WTC11 (cell line): ENCODE results near the gene MORN5. TPM values are rescaled to one million over a fixed set of nuclear protein-coding genes. Genes with fewer than 3 reads are reported as not detected.

Source experiments
- ATAC-seq: fragments of 200-7000 bp; cut with Tn5 transposase; 2 replicates; pipeline ENCODE4 v1.10.0; 2021; ENCODE audit warnings: mild to moderate bottlenecking, moderate library complexity
- CTCF ChIA-PET: fragments of 300-600 bp; sonication (Branson Sonifier 250); formaldehyde crosslinking; loops from one replicate; lab custom pipeline; 2021; ENCODE audit warnings: antibody characterized with exemption; lab: Charles Lee
- POLR2A ChIA-PET: fragments of 350-600 bp; sonication (Branson Sonifier 250); formaldehyde crosslinking; loops from one replicate; lab custom pipeline; 2021; ENCODE audit warnings: antibody characterized with exemption; lab: Charles Lee
- DNase-seq: peaks from one replicate; pipeline ENCODE4 v3.0.0; 2021; ENCODE audit warnings: low spot score
- H3K27ac Mint-ChIP-seq: 2 replicates; pipeline ENCODE4 v1.8.0; 2021; ENCODE audit warnings: mixed read lengths
- H3K27me3 Mint-ChIP-seq: 2 replicates; pipeline ENCODE4 v1.8.0; 2021; ENCODE audit warnings: low read depth, mild to moderate bottlenecking, moderate library complexity, mixed read lengths
- H3K36me3 Mint-ChIP-seq: 2 replicates; pipeline ENCODE4 v1.8.0; 2021; ENCODE audit warnings: mixed read lengths
- H3K4me1 Mint-ChIP-seq: 2 replicates; pipeline ENCODE4 v1.8.0; 2022; ENCODE audit warnings: mixed read lengths
- H3K4me3 Mint-ChIP-seq: 2 replicates; pipeline ENCODE4 v1.8.0; 2021; ENCODE audit warnings: mild to moderate bottlenecking, moderate library complexity, mixed read lengths
- H3K9me3 Mint-ChIP-seq: 2 replicates; pipeline ENCODE4 v1.8.0; 2021; ENCODE audit warnings: mixed read lengths
- CREB1 ChIP-seq: sonication (generic); formaldehyde crosslinking; IDR thresholded peaks from 2 replicates; pipeline ENCODE4 v1.8.0; 2023; ENCODE audit warnings: mild to moderate bottlenecking, missing genetic modification reagents
- CREM ChIP-seq: sonication (generic); formaldehyde crosslinking; IDR thresholded peaks from 2 replicates; pipeline ENCODE4 v1.8.1; 2022; ENCODE audit warnings: mild to moderate bottlenecking, missing genetic modification reagents, moderate library complexity
- ETV6 ChIP-seq: sonication (generic); formaldehyde crosslinking; IDR thresholded peaks from 2 replicates; pipeline ENCODE4 v1.8.1; 2022; ENCODE audit warnings: mild to moderate bottlenecking, missing genetic modification reagents
- FOXK1 ChIP-seq: sonication (generic); formaldehyde crosslinking; IDR thresholded peaks from 2 replicates; pipeline ENCODE4 v1.8.0; 2022; ENCODE audit warnings: mild to moderate bottlenecking, moderate library complexity, missing genetic modification reagents
- JAZF1 ChIP-seq: fragments of 250-450 bp; sonication (Bioruptor Pico); IDR thresholded peaks from 2 replicates; pipeline ENCODE4 v1.9.0; 2021; ENCODE audit warnings: moderate library complexity, mild to moderate bottlenecking, inconsistent platforms
- KAT7 ChIP-seq: sonication (generic); formaldehyde crosslinking; IDR thresholded peaks from 2 replicates; pipeline ENCODE4 v1.8.1; 2023; ENCODE audit warnings: missing genetic modification reagents, mild to moderate bottlenecking, borderline replicate concordance
- MXD4 ChIP-seq: fragments of 250-450 bp; sonication (Bioruptor Pico); IDR thresholded peaks from 2 replicates; pipeline ENCODE4 v1.8.0; 2021; ENCODE audit warnings: mild to moderate bottlenecking, moderate library complexity, borderline replicate concordance
- NFATC4 ChIP-seq: fragments of 250-450 bp; sonication (Bioruptor Pico); IDR thresholded peaks from 2 replicates; pipeline ENCODE4 v1.9.0; 2021; ENCODE audit warnings: mild to moderate bottlenecking
- NFYB ChIP-seq: sonication (generic); formaldehyde crosslinking; conservative IDR thresholded peaks from 2 replicates; pipeline ENCODE4 v1.8.0; 2022; ENCODE audit warnings: low read depth, missing genetic modification reagents
- OVOL2 ChIP-seq: fragments of 250-450 bp; sonication (Bioruptor Pico); IDR thresholded peaks from 2 replicates; pipeline ENCODE4 v1.9.0; 2021; ENCODE audit warnings: mild to moderate bottlenecking, borderline replicate concordance
- PRRX2 ChIP-seq: fragments of 250-450 bp; sonication (Bioruptor Pico); IDR thresholded peaks from 2 replicates; pipeline ENCODE4 v1.8.0; 2021; ENCODE audit warnings: mild to moderate bottlenecking
- RELA ChIP-seq: sonication (generic); formaldehyde crosslinking; IDR thresholded peaks from 2 replicates; pipeline ENCODE4 v1.8.1; 2022; ENCODE audit warnings: missing genetic modification reagents, mild to moderate bottlenecking, borderline replicate concordance
- SMAD3 ChIP-seq: sonication (generic); formaldehyde crosslinking; IDR thresholded peaks from 2 replicates; pipeline ENCODE4 v1.8.0; 2022; ENCODE audit warnings: missing genetic modification reagents, mild to moderate bottlenecking, borderline replicate concordance
- SMAD4 ChIP-seq: sonication (generic); formaldehyde crosslinking; IDR thresholded peaks from 2 replicates; pipeline ENCODE4 v1.8.0; 2022; ENCODE audit warnings: mild to moderate bottlenecking, missing genetic modification reagents
- SOX15 ChIP-seq: fragments of 250-450 bp; sonication (Bioruptor Pico); IDR thresholded peaks from 2 replicates; pipeline ENCODE4 v1.9.0; 2021; ENCODE audit warnings: mild to moderate bottlenecking
- TCF7 ChIP-seq: sonication (generic); formaldehyde crosslinking; IDR thresholded peaks from 2 replicates; pipeline ENCODE4 v1.8.0; 2022; ENCODE audit warnings: mild to moderate bottlenecking, low read depth, missing genetic modification reagents, moderate library complexity
- TEAD1 ChIP-seq: sonication (generic); formaldehyde crosslinking; IDR thresholded peaks from 2 replicates; pipeline ENCODE4 v1.8.0; 2022; ENCODE audit warnings: mild to moderate bottlenecking, missing genetic modification reagents
- ZNF138 ChIP-seq: sonication (generic); formaldehyde crosslinking; conservative IDR thresholded peaks from 2 replicates; pipeline ENCODE4 v1.8.1; 2022; ENCODE audit warnings: mild to moderate bottlenecking, moderate library complexity, missing genetic modification reagents
- ZNF396 ChIP-seq: fragments of 250-450 bp; sonication (Bioruptor Pico); IDR thresholded peaks from 2 replicates; pipeline ENCODE4 v1.8.0; 2021; ENCODE audit warnings: mild to moderate bottlenecking, moderate library complexity, borderline replicate concordance
- ZNF416 ChIP-seq: fragments of 250-450 bp; sonication (Bioruptor Pico); IDR thresholded peaks from 2 replicates; pipeline ENCODE4 v1.9.0; 2021; ENCODE audit warnings: mild to moderate bottlenecking, inconsistent platforms
- total RNA-seq: library from RNA; stranded (reverse); gene quantifications from 3 replicates; pipeline ENCODE4 v1.2.3, GENCODE V29; 2021
- TF ChIP-seq, protein P1 (sequence below): sonication (generic); formaldehyde crosslinking; IDR thresholded peaks from 2 replicates; pipeline ENCODE4 v1.8.0; 2022; ENCODE audit warnings: mild to moderate bottlenecking, missing genetic modification reagents
- TF ChIP-seq, protein P2 (sequence below): sonication (generic); formaldehyde crosslinking; IDR thresholded peaks from 2 replicates; pipeline ENCODE4 v1.8.1; 2022; ENCODE audit warnings: mild to moderate bottlenecking, missing genetic modification reagents, moderate library complexity, borderline replicate concordance
- TF ChIP-seq, protein P3 (sequence below): sonication (generic); formaldehyde crosslinking; conservative IDR thresholded peaks from 2 replicates; pipeline ENCODE4 v1.8.1; 2022; ENCODE audit warnings: mild to moderate bottlenecking, missing genetic modification reagents
- TF ChIP-seq, protein P4 (sequence below): fragments of 200-600 bp; IDR thresholded peaks from 2 replicates; pipeline ENCODE4 v1.8.0; 2022; ENCODE audit warnings: antibody characterized with exemption
- TF ChIP-seq, protein P5 (sequence below): fragments of 250-450 bp; sonication (Bioruptor Pico); IDR thresholded peaks from 2 replicates; pipeline ENCODE4 v1.8.0; 2021; ENCODE audit warnings: mild to moderate bottlenecking
- TF ChIP-seq, protein P6 (sequence below): sonication (generic); formaldehyde crosslinking; IDR thresholded peaks from 2 replicates; pipeline ENCODE4 v1.8.0; 2022; ENCODE audit warnings: mild to moderate bottlenecking, missing genetic modification reagents
- TF ChIP-seq, protein P7 (sequence below): fragments of 250-450 bp; sonication (Bioruptor Pico); IDR thresholded peaks from 2 replicates; pipeline ENCODE4 v1.9.0; 2021; ENCODE audit warnings: mild to moderate bottlenecking

The MORN5 gene
- total RNA-seq, 1 experiment from 2014 or later: not detected

DNA sequence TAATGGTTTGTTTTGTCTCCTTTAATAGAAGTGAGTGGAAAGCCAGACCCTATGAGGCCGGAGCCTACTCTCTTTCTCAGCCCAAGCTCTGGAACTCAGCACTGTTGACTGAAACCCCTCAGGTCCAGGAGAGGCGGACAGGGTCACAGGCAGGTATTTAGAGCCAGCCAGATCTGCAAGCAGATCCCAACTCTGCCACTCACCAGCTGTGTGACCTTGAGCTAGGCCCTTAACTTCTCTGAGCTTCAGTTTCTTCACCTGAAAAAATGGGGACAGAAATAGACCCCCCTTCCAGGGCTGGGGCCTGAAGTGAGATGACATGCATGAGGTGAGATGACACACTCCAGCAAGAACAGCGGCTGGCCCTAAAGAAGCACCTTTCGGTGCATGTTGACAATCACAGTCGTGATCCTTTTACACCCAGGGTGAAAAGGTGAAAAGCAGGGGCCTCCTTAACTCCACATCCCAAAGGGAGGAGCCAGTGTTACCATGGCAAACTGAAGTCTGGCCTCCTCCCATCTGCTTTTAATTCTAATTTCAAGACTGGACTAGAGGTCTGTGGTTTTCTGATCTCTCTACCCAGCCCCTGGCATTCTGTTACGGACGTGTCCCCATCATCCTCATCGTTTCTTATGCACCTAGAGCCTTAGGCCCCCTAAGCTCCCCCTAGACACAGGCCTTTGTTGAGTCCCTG lies 27.2 kb downstream of the MORN5 start:
- DNase-seq (no peak), ATAC-seq (no peak)
- ChIA-PET POLR2A (no interaction called here), CTCF (interaction anchor here (1.0 to 2.8 kb wide), 12 partner anchors 10 to 164 kb away, joined by 3 to 13 read pairs (median 4); no protein-coding TSS in a partner anchor)
- TF ChIP-seq ZNF138 (CRISPR knock-in tag): no peak
- TF ChIP-seq ZNF416 (CRISPR knock-in tag): no peak
- no peak for TF ChIP-seq SMAD4
- no peak for TF ChIP-seq NFYB (CRISPR knock-in tag)
- TF ChIP-seq, protein P1, sequence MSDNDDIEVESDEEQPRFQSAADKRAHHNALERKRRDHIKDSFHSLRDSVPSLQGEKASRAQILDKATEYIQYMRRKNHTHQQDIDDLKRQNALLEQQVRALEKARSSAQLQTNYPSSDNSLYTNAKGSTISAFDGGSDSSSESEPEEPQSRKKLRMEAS (CRISPR knock-in tag): no peak
- no peak for TF ChIP-seq RELA (CRISPR knock-in tag)
- TF ChIP-seq MXD4 (CRISPR knock-in tag): no peak
- TF ChIP-seq, protein P2, sequence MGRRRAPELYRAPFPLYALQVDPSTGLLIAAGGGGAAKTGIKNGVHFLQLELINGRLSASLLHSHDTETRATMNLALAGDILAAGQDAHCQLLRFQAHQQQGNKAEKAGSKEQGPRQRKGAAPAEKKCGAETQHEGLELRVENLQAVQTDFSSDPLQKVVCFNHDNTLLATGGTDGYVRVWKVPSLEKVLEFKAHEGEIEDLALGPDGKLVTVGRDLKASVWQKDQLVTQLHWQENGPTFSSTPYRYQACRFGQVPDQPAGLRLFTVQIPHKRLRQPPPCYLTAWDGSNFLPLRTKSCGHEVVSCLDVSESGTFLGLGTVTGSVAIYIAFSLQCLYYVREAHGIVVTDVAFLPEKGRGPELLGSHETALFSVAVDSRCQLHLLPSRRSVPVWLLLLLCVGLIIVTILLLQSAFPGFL (CRISPR knock-in tag): no peak
- TF ChIP-seq, protein P3, sequence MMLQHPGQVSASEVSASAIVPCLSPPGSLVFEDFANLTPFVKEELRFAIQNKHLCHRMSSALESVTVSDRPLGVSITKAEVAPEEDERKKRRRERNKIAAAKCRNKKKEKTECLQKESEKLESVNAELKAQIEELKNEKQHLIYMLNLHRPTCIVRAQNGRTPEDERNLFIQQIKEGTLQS (CRISPR knock-in tag): no peak
- TF ChIP-seq ZNF396: no peak
- no peak for TF ChIP-seq ETV6
- TF ChIP-seq FOXK1: no peak
- no peak for TF ChIP-seq NFATC4 (CRISPR knock-in tag)
- no peak for TF ChIP-seq SOX15
- no peak for TF ChIP-seq OVOL2 (CRISPR knock-in tag)
- no peak for TF ChIP-seq SMAD3
- TF ChIP-seq TEAD1 (CRISPR knock-in tag): no peak
- Mint-ChIP-seq H3K36me3 (no peaks in the 10 kb centered on the region), H3K4me3 (no peak overlapping the region), H3K4me1 (peaks cover 5% of the 10 kb centered on the region; the same call in 1 of the 2 replicates), H3K27me3 (no peaks in the 10 kb centered on the region; the same call in 1 of the 2 replicates), H3K9me3 (no peaks in the 10 kb centered on the region), H3K27ac (no peak overlapping the region)

DNA sequence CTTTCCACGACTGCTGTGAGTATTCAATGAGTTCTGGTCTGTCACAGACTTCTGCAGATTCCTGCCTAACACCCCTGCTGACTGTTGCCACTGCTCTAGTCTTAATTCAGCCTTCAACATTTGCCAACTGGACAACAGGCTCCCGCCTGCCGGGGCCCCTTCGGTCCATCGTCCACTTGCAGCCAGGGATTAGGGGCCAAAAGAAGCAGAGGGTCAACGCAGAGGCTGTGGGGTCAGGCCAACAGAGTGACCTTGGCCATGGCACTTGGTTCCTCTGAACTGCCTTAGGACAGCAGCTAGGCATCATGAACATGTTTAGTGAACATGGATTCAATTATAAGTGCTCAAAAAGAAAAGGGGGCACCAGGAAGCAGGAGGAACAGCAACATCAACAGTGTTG lies 28.7 kb downstream of the MORN5 start:
- Mint-ChIP-seq H3K4me1 (peaks cover 16% of the 10 kb centered on the region), H3K9me3 (no peaks in the 10 kb centered on the region), H3K4me3 (no peak overlapping the region), H3K36me3 (no peaks in the 10 kb centered on the region), H3K27me3 (no peaks in the 10 kb centered on the region), H3K27ac (no peak overlapping the region)
- ATAC-seq: no peak
- ChIA-PET POLR2A (no interaction called here), CTCF (interaction anchor here (1.5 to 2.8 kb wide), 2 partner anchors 64 to 162 kb away, joined by 5 to 13 read pairs; no protein-coding TSS in a partner anchor)
- no peak for DNase-seq
- no peak for TF ChIP-seq CREM (CRISPR knock-in tag)
- TF ChIP-seq, protein P4, sequence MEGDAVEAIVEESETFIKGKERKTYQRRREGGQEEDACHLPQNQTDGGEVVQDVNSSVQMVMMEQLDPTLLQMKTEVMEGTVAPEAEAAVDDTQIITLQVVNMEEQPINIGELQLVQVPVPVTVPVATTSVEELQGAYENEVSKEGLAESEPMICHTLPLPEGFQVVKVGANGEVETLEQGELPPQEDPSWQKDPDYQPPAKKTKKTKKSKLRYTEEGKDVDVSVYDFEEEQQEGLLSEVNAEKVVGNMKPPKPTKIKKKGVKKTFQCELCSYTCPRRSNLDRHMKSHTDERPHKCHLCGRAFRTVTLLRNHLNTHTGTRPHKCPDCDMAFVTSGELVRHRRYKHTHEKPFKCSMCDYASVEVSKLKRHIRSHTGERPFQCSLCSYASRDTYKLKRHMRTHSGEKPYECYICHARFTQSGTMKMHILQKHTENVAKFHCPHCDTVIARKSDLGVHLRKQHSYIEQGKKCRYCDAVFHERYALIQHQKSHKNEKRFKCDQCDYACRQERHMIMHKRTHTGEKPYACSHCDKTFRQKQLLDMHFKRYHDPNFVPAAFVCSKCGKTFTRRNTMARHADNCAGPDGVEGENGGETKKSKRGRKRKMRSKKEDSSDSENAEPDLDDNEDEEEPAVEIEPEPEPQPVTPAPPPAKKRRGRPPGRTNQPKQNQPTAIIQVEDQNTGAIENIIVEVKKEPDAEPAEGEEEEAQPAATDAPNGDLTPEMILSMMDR: no peak
- TF ChIP-seq, protein P5, sequence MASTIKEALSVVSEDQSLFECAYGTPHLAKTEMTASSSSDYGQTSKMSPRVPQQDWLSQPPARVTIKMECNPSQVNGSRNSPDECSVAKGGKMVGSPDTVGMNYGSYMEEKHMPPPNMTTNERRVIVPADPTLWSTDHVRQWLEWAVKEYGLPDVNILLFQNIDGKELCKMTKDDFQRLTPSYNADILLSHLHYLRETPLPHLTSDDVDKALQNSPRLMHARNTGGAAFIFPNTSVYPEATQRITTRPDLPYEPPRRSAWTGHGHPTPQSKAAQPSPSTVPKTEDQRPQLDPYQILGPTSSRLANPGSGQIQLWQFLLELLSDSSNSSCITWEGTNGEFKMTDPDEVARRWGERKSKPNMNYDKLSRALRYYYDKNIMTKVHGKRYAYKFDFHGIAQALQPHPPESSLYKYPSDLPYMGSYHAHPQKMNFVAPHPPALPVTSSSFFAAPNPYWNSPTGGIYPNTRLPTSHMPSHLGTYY (CRISPR knock-in tag): no peak
- TF ChIP-seq, protein P6, sequence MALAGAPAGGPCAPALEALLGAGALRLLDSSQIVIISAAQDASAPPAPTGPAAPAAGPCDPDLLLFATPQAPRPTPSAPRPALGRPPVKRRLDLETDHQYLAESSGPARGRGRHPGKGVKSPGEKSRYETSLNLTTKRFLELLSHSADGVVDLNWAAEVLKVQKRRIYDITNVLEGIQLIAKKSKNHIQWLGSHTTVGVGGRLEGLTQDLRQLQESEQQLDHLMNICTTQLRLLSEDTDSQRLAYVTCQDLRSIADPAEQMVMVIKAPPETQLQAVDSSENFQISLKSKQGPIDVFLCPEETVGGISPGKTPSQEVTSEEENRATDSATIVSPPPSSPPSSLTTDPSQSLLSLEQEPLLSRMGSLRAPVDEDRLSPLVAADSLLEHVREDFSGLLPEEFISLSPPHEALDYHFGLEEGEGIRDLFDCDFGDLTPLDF (CRISPR knock-in tag): no peak
- no peak for TF ChIP-seq PRRX2 (CRISPR knock-in tag)
- TF ChIP-seq, protein P7, sequence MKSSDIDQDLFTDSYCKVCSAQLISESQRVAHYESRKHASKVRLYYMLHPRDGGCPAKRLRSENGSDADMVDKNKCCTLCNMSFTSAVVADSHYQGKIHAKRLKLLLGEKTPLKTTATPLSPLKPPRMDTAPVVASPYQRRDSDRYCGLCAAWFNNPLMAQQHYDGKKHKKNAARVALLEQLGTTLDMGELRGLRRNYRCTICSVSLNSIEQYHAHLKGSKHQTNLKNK (CRISPR knock-in tag): no peak
- no peak for TF ChIP-seq TCF7 (CRISPR knock-in tag)
- TF ChIP-seq CREB1 (CRISPR knock-in tag): no peak
- TF ChIP-seq JAZF1 (CRISPR knock-in tag): no peak
- no peak for TF ChIP-seq KAT7 (CRISPR knock-in tag)
- TF ChIP-seq NFATC4 (CRISPR knock-in tag): no peak
- TF ChIP-seq, protein P3 (CRISPR knock-in tag): no peak
